Smooth muscle cell (in vitro differentiated cells): ENCODE data around the gene SLFN12. TPM values are rescaled to one million over a fixed set of nuclear protein-coding genes. Genes with fewer than 3 reads are reported as not detected.
"Not testable (repeated sequence)": the region's sequence is repeated elsewhere in the genome, so short reads cannot be mapped to it uniquely, and the experiment has no call there.

Experiments
- DNase-seq: peaks from one replicate; lab custom pipeline; 2025; ENCODE audit not compliant: unreplicated experiment; lab: John Stamatoyannopoulos, UW
- H2AFZ ChIP-seq: fragments of 200-600 bp; sonication (generic); 2 replicates; pipeline ENCODE4 v1.6.0; 2016; ENCODE audit warnings: antibody characterized with exemption, low read depth, mild to moderate bottlenecking
- H3F3A ChIP-seq: fragments of 200-600 bp; sonication (generic); 2 replicates; pipeline ENCODE4 v1.6.0; 2017; ENCODE audit warnings: antibody characterized with exemption, low read depth
- H3K27ac ChIP-seq: fragments of 200-600 bp; sonication (generic); 2 replicates; pipeline ENCODE4 v1.5.1; 2016; ENCODE audit warnings: low read depth, mild to moderate bottlenecking
- H3K27me3 ChIP-seq: fragments of 200-600 bp; sonication (generic); 2 replicates; pipeline ENCODE4 v1.6.1; 2016; ENCODE audit warnings: low read depth, mild to moderate bottlenecking
- H3K36me3 ChIP-seq: fragments of 200-600 bp; sonication (generic); 2 replicates; pipeline ENCODE4 v1.5.1; 2016; ENCODE audit warnings: low read depth
- H3K4me1 ChIP-seq: fragments of 200-600 bp; sonication (generic); 2 replicates; pipeline ENCODE4 v1.5.1; 2016; ENCODE audit warnings: low read depth
- H3K4me2 ChIP-seq: fragments of 200-600 bp; sonication (generic); 2 replicates; pipeline ENCODE4 v1.6.0; 2016; ENCODE audit warnings: mild to moderate bottlenecking
- H3K4me3 ChIP-seq: fragments of 200-600 bp; sonication (generic); 2 replicates; pipeline ENCODE4 v1.5.1; 2016; ENCODE audit warnings: mild to moderate bottlenecking
- H3K79me2 ChIP-seq: fragments of 200-600 bp; sonication (generic); 2 replicates; pipeline ENCODE4 v1.6.0; 2016; ENCODE audit warnings: low read depth, mild to moderate bottlenecking
- H3K9ac ChIP-seq: fragments of 200-600 bp; sonication (generic); 2 replicates; pipeline ENCODE4 v1.6.0; 2016; ENCODE audit warnings: low read depth
- H3K9me3 ChIP-seq: fragments of 200-600 bp; sonication (generic); replicated peaks from 2 replicates; pipeline ENCODE4 v1.5.1; 2016; ENCODE audit warnings: low read depth
- H4K20me1 ChIP-seq: fragments of 200-600 bp; sonication (generic); 2 replicates; pipeline ENCODE4 v1.6.0; 2016; ENCODE audit warnings: low read depth
- WGBS: methylation state at CpG from one replicate; pipeline ENCODE4 v1.1.7; 2016; ENCODE audit warnings: low lambda C conversion rate; 5-methylcytosine and 5-hydroxymethylcytosine counted together
- polyA plus RNA-seq: library from polyadenylated mRNA; unstranded; fragments of >200 nt; fragmentation: Nextera tagmentation; extraction: Ambion mirVana; gene quantifications from 2 replicates; pipeline ENCODE4 v1.2.1, GENCODE V29; 2016
- total RNA-seq: library from RNA; depleted of rRNA; stranded (reverse); fragments of >200 nt; gene quantifications from 2 replicates; pipeline ENCODE4 v1.2.3, GENCODE V29; 2014
- TF ChIP-seq, protein P1 (sequence below): fragments of 200-600 bp; sonication (generic); IDR thresholded peaks from 2 replicates; pipeline ENCODE4 v1.5.1; 2017; ENCODE audit warnings: borderline replicate concordance, mild to moderate bottlenecking, antibody characterized with exemption; ENCODE audit not compliant: insufficient read depth, poor library complexity, severe bottlenecking

The SLFN12 gene
- total and polyA plus RNA-seq, 2 experiments from 2014 or later = 2.8 to 14.3 TPM

DNA sequence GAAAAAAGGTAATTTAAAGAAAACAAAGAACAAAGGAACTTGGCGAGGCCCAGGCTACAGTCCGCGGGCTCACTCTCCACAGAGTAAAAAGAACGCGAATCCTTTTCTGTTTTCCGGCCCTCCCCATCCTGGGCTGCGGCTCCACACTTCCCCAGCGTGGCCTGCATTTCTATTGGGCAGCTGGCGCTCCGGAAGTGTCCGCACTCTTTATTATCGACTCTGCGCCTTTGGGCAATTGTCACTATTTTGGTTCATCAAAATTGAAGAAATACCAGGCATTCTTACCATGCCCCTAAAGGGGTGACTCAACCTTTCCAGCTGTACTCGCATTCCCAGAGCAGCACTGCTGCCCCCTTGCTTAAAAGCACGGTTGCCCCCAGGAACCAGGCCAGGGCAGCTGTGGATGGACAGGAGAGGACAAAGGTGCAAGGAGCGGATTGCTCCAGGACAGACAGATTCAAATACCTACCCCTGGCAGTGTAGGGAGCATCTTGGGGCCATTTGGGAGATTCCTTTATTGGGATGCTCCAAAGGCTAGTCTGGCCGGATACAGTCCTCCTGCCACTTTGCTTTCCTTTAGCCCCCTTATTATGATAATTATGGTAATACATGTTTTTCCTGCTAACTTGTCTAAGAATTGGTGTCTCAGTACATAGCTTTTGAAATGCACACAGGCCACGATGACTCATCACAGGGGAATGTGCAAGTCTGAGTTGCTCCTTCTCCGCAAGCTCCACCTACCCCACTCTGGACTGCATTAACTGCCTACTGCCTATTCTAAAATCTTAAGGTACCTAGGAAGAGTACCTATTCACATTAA is 985 bp upstream of the SLFN12 start:
- TF ChIP-seq, protein P1, sequence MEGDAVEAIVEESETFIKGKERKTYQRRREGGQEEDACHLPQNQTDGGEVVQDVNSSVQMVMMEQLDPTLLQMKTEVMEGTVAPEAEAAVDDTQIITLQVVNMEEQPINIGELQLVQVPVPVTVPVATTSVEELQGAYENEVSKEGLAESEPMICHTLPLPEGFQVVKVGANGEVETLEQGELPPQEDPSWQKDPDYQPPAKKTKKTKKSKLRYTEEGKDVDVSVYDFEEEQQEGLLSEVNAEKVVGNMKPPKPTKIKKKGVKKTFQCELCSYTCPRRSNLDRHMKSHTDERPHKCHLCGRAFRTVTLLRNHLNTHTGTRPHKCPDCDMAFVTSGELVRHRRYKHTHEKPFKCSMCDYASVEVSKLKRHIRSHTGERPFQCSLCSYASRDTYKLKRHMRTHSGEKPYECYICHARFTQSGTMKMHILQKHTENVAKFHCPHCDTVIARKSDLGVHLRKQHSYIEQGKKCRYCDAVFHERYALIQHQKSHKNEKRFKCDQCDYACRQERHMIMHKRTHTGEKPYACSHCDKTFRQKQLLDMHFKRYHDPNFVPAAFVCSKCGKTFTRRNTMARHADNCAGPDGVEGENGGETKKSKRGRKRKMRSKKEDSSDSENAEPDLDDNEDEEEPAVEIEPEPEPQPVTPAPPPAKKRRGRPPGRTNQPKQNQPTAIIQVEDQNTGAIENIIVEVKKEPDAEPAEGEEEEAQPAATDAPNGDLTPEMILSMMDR = peak; percentile 10
- peaks cover 6% of the 10 kb centered on the region for H3K4me1 ChIP-seq
- DNase-seq = no peak
- H3K27me3 ChIP-seq = no peaks in the 10 kb centered on the region
- no peaks in the 10 kb centered on the region for H3K9me3 ChIP-seq
- peak overlapping the region; percentile 87 for H3K4me2 ChIP-seq
- H3F3A ChIP-seq = peaks cover 7% of the 10 kb centered on the region
- 29% methylated on average over 19 of the region's 19 CpGs for WGBS
- peak overlapping the region; percentile 67 for H3K9ac ChIP-seq
- peaks cover 4% of the 10 kb centered on the region for H3K79me2 ChIP-seq
- peak overlapping the region; percentile 52 for H3K4me3 ChIP-seq
- H3K36me3 ChIP-seq = no peaks in the 10 kb centered on the region
- peak overlapping the region; percentile 88 for H3K27ac ChIP-seq
- H4K20me1 ChIP-seq = no peaks in the 10 kb centered on the region
- peak overlapping the region; percentile 89 for H2AFZ ChIP-seq

DNA sequence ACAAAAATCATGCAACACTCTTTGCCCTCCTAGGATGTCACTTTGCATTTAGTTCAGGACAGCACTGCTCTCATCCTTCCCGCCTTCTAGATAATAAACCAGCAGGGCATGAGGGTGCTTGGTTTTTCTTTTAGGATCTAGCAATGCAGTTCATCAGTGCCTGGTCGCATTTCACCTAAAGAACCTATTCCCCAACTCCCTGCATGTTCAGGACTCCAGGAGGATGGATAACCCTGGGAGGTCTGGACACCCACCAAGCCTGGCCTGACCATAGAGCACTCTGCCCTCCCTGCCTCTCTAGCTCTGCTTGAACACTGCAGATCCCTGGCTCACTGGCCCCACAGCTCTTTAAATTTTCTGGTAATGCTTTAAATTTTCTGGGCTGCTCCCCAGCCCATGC is 2.6 kb downstream of the SLFN12 start:
- WGBS = 98% methylated on average over 2 of the region's 2 CpGs
- H3K9ac ChIP-seq = no peak overlapping the region
- no peak overlapping the region for H3K4me2 ChIP-seq
- TF ChIP-seq, protein P1 = no peak
- no peak overlapping the region for H3K27ac ChIP-seq
- H2AFZ ChIP-seq = no peak overlapping the region
- H3K4me1 ChIP-seq = peaks cover 6% of the 10 kb centered on the region
- no peak for DNase-seq
- H3F3A ChIP-seq = peaks cover 7% of the 10 kb centered on the region
- no peak overlapping the region for H3K4me3 ChIP-seq
- no peaks in the 10 kb centered on the region for H3K36me3 ChIP-seq
- peaks cover 10% of the 10 kb centered on the region for H3K79me2 ChIP-seq
- no peaks in the 10 kb centered on the region for H4K20me1 ChIP-seq
- no peaks in the 10 kb centered on the region for H3K27me3 ChIP-seq
- no peaks in the 10 kb centered on the region for H3K9me3 ChIP-seq

DNA sequence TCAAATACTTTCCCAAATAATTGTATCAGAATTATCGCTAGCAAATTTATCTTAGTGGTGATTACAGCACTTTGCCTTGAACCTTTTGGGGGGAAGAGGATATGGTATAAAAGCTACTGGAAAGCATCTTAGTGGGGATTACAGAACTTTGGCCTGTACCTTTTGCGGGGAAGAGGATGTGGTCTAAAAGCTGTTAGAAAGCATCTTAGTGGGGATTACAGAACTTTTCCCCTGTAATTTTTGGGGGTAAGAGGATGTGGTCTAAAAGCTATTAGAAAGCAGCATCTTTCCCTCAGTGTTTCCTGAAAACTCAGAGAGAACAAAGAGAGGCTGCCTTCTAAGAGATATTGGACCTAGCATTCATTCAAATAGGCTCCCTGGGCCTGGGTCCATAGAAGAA is 4.1 kb downstream of the SLFN12 start:
- peaks cover 10% of the 10 kb centered on the region for H3K79me2 ChIP-seq
- no peak overlapping the region for H2AFZ ChIP-seq
- 100% methylated on average over 2 of the region's 2 CpGs for WGBS
- H3K36me3 ChIP-seq = no peaks in the 10 kb centered on the region
- H3K4me1 ChIP-seq = peaks cover 4% of the 10 kb centered on the region
- no peak overlapping the region for H3K4me3 ChIP-seq
- peaks cover 4% of the 10 kb centered on the region for H4K20me1 ChIP-seq
- H3F3A ChIP-seq = peaks cover 7% of the 10 kb centered on the region
- TF ChIP-seq, protein P1 = no peak
- H3K27me3 ChIP-seq = no peaks in the 10 kb centered on the region
- H3K27ac ChIP-seq = no peak overlapping the region
- DNase-seq = no peak
- no peak overlapping the region for H3K4me2 ChIP-seq
- H3K9me3 ChIP-seq = no peaks in the 10 kb centered on the region
- no peak overlapping the region for H3K9ac ChIP-seq

DNA sequence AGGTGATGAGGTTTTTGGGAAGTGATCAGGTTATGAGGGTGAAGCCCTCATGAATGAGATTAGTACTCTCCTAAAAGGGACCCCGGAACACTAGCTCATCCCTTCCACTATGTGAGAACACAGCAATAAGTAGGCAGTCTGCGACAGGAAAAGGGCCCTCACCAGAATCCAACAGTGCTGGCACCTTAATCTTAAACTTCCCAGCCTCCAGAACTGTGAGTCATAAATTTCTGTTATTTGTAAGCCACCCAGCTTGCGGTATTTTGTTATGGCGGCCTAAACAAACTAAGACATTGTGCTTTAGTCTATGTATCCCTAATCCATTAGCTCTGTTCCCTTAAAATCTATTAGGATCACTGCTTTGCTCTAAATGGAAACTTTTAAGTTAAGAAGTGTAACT is 8.5 kb downstream of the SLFN12 start:
- Histone ChIP-seq H3K79me2 (peaks cover 6% of the 10 kb centered on the region), H2AFZ (no peak overlapping the region)

DNA sequence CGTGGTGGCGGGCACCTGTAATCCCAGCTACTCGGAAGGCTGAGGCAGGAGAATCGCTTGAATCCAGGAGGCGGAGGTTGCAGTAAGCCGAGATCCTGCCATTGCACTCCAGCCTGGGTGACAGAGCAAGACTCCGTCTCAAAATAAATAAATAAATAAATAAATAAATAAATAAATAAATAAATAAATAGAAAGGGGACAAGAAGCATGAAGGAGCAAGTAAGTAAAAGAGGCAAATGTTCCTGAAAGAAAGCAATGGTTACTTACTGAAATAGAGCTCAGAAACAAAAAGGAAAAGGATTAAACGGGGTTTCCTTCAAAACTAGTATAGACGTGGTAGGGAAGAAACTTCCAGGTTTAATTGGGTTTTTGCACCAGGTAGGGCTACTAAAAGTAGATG is 11.2 kb downstream of the SLFN12 start:
- H3K4me3 ChIP-seq, H3K9ac ChIP-seq, H3K9me3 ChIP-seq, H3K27ac ChIP-seq, H3K27me3 ChIP-seq, H3F3A ChIP-seq, H3K4me1 ChIP-seq, H3K4me2 ChIP-seq, H3K36me3 ChIP-seq, H2AFZ ChIP-seq, H3K79me2 ChIP-seq, DNase-seq, H4K20me1 ChIP-seq: not testable (repeated sequence)
- 97% methylated on average over 9 of the region's 9 CpGs for whole genome bisulfite sequencing

More for the DNA sequence above, 8.5 kb downstream of the SLFN12 start:
- Histone ChIP-seq H3K36me3 (no peaks in the 10 kb centered on the region), H3K4me3 (no peak overlapping the region), H3K4me1 (no peaks in the 10 kb centered on the region), H3K4me2 (peak overlapping the region; percentile 10), H3K27me3 (no peaks in the 10 kb centered on the region), H3K9me3 (no peaks in the 10 kb centered on the region), H3F3A (no peaks in the 10 kb centered on the region), H4K20me1 (peaks cover 4% of the 10 kb centered on the region), H3K9ac (no peak overlapping the region), H3K27ac (peak overlapping the region; percentile 24)
- TF ChIP-seq, protein P1 = no peak
- WGBS = 39% methylated on average over 4 of the region's 4 CpGs
- DNase-seq = no peak
